ENCODE data around the gene TPRN. TPM values are rescaled to one million over a fixed set of nuclear protein-coding genes. Genes with fewer than 3 reads are reported as not detected.

TPRN gene
- total and polyA plus RNA-seq, 9 of the 15 experiments (the other 6 are each of a cell fraction or from before 2014, with no cell fraction given), result 0.31 to 31.9 (median 4.4) TPM

GRCh38 chr9:137176302-137177182 is 24.0 kb downstream of the TPRN start (continued):
- no peak for TF ChIP-seq MEIS2 (IDR thresholded peaks at IDR 0.05; ENCODE audit: partially characterized antibody)
- no peak for TF ChIP-seq HNRNPLL (IDR thresholded peaks at IDR 0.05; ENCODE audit: low read depth, low read length, poor library complexity, severe bottlenecking)
- no peak for TF ChIP-seq ATF1 (CRISPR knock-in tag; IDR thresholded peaks at IDR 0.05)
- no peak for TF ChIP-seq ATF1 (tag; IDR thresholded peaks at IDR 0.05)
- TF ChIP-seq POLR2H (tag; IDR thresholded peaks at IDR 0.05; ENCODE audit: low read depth), result no peak
- peak in 1 of 2 experiments; percentile 49; a peak in 1 of 4 replicates for TF ChIP-seq RCOR1 (IDR thresholded peaks at IDR 0.05; ENCODE audit: borderline replicate concordance in 1 of 2, low read depth in 2 of 2, low read length in 2 of 2)
- TF ChIP-seq HOMEZ (CRISPR knock-in tag; IDR thresholded peaks at IDR 0.05), result no peak
- TF ChIP-seq TFAM (CRISPR knock-in tag; conservative IDR thresholded peaks at IDR 0.05), result no peak
- no peak for TF ChIP-seq MYC (IDR thresholded peaks at IDR 0.05; ENCODE audit: low read depth, low read length)
- no peak for TF ChIP-seq MYC (CRISPR knock-in tag; IDR thresholded peaks at IDR 0.05; ENCODE audit: borderline replicate concordance, low read depth)
- no peak for TF ChIP-seq ZNF431 (CRISPR knock-in tag; IDR thresholded peaks at IDR 0.05)
- no peak for TF ChIP-seq RB1 (IDR thresholded peaks at IDR 0.05; ENCODE audit: low read depth)
- TF ChIP-seq ETV5 (CRISPR knock-in tag; IDR thresholded peaks at IDR 0.05; ENCODE audit: low read depth), result no peak
- no peak for TF ChIP-seq ZNF696 (CRISPR knock-in tag; conservative IDR thresholded peaks at IDR 0.05)
- TF ChIP-seq AFF1 (IDR thresholded peaks at IDR 0.05; ENCODE audit: low read depth in 1 of 2, partially characterized antibody in 2 of 2), result no peak
- TF ChIP-seq CREB1 (IDR thresholded peaks at IDR 0.05), result no peak
- peak; percentile 44; the same call in 1 of the 2 replicates for TF ChIP-seq CREB1 (CRISPR knock-in tag; IDR thresholded peaks at IDR 0.05)
- no peak for TF ChIP-seq HSF4 (CRISPR knock-in tag; IDR thresholded peaks at IDR 0.05; ENCODE audit: borderline replicate concordance)
